HFFc6 (cell line): Measurements from ENCODE around the gene LRRTM2. TPM values are rescaled to one million over a fixed set of nuclear protein-coding genes. Genes with fewer than 3 reads are reported as not detected.

Source experiments
- DNase-seq: peaks from one replicate; pipeline ENCODE4 v3.0.0-alpha.2; 2018
- H3K27ac Mint-ChIP-seq: 2 replicates; pipeline ENCODE4 v1.8.0; 2020; ENCODE audit warnings: mild to moderate bottlenecking, mixed read lengths
- H3K27me3 Mint-ChIP-seq: 2 replicates; pipeline ENCODE4 v1.8.0; 2021; ENCODE audit warnings: mild to moderate bottlenecking, moderate library complexity, mixed read lengths; ENCODE audit not compliant: insufficient read depth
- H3K36me3 Mint-ChIP-seq: 2 replicates; pipeline ENCODE4 v1.8.0; 2021; ENCODE audit warnings: low read depth, mixed read lengths
- H3K4me1 Mint-ChIP-seq: 2 replicates; pipeline ENCODE4 v1.8.0; 2020; ENCODE audit warnings: low read depth, mixed read lengths
- H3K4me3 Mint-ChIP-seq: 2 replicates; pipeline ENCODE4 v1.8.0; 2020; ENCODE audit warnings: mild to moderate bottlenecking, moderate library complexity, mixed read lengths
- H3K9me3 Mint-ChIP-seq: 2 replicates; pipeline ENCODE4 v1.8.0; 2020; ENCODE audit warnings: mild to moderate bottlenecking, mixed read lengths
- CTCF ChIP-seq: fragments of 200-600 bp; sonication (generic); IDR thresholded peaks from 2 replicates; pipeline ENCODE4 v1.5.0; 2021; ENCODE audit warnings: antibody characterized with exemption, mild to moderate bottlenecking
- total RNA-seq, 6 experiments: library from RNA; stranded (reverse); fragmentation: NEBNext Ultra II Directional; extraction: Animal tissue kit (Norgen Biotek cat#: 25700); gene quantifications; 2 replicates in 1 of 6; 3 replicates in 5 of 6; pipeline ENCODE4 v1.2.3, GENCODE V29; 2021

Gene LRRTM2
- total RNA-seq, 6 experiments from 2014 or later = 0.20 to 1.0 (median 0.25) TPM

GRCh38 chr5:138849439-138849838, 25.7 kb downstream of the LRRTM2 start:
- H3K4me1 Mint-ChIP-seq = peaks cover 81% of the 10 kb centered on the region
- H3K36me3 Mint-ChIP-seq = peaks cover 12% of the 10 kb centered on the region
- peak overlapping the region; percentile 58 for H3K27ac Mint-ChIP-seq
- DNase-seq = peak; percentile 77
- no peaks in the 10 kb centered on the region for H3K27me3 Mint-ChIP-seq
- TF ChIP-seq CTCF = no peak
- no peaks in the 10 kb centered on the region for H3K9me3 Mint-ChIP-seq
- H3K4me3 Mint-ChIP-seq = peak overlapping the region; percentile 50

- TF ChIP-seq CTCF = no peak
- Mint-ChIP-seq H3K27ac (peak overlapping the region; percentile 89), H3K36me3 (peaks cover 11% of the 10 kb centered on the region), H3K27me3 (no peaks in the 10 kb centered on the region), H3K4me3 (peak overlapping the region; percentile 75), H3K4me1 (peaks cover 78% of the 10 kb centered on the region), H3K9me3 (no peaks in the 10 kb centered on the region)
- DNase-seq = peak; percentile 78
Observed at GRCh38 chr5:138844812-138845513, 30.2 kb downstream of the LRRTM2 start.

GRCh38 chr5:138844125-138844461, 31.0 kb downstream of the LRRTM2 start:
- Mint-ChIP-seq H3K9me3 (no peaks in the 10 kb centered on the region), H3K27ac (peak overlapping the region; percentile 89), H3K4me1 (peaks cover 78% of the 10 kb centered on the region), H3K4me3 (peak overlapping the region; percentile 75; the same call in 1 of the 2 replicates), H3K27me3 (no peaks in the 10 kb centered on the region), H3K36me3 (peaks cover 11% of the 10 kb centered on the region)
- DNase-seq = no peak
- no peak for TF ChIP-seq CTCF

- Mint-ChIP-seq H3K36me3 (peaks cover 11% of the 10 kb centered on the region), H3K4me1 (peaks cover 75% of the 10 kb centered on the region), H3K27ac (peak overlapping the region; percentile 24), H3K4me3 (peak overlapping the region; percentile 23), H3K9me3 (no peaks in the 10 kb centered on the region), H3K27me3 (no peaks in the 10 kb centered on the region)
- DNase-seq = no peak
- TF ChIP-seq CTCF = no peak
Observed at GRCh38 chr5:138843316-138844124, 31.6 kb downstream of the LRRTM2 start.

- no peaks in the 10 kb centered on the region for H3K9me3 Mint-ChIP-seq
- TF ChIP-seq CTCF = no peak
- no peak for DNase-seq
- H3K27me3 Mint-ChIP-seq = no peaks in the 10 kb centered on the region
- H3K36me3 Mint-ChIP-seq = peaks cover 11% of the 10 kb centered on the region
- H3K4me3 Mint-ChIP-seq = no peak overlapping the region
- H3K27ac Mint-ChIP-seq = no peak overlapping the region
- H3K4me1 Mint-ChIP-seq = peaks cover 56% of the 10 kb centered on the region
Observed at GRCh38 chr5:138841531-138841930, 33.6 kb downstream of the LRRTM2 start.
